GM23248 (cell line): Measurements from ENCODE around the gene PHACTR2. TPM values are rescaled to one million over a fixed set of nuclear protein-coding genes. Genes with fewer than 3 reads are reported as not detected.
"Not testable (repeated sequence)": the region's sequence is repeated elsewhere in the genome, so short reads cannot be mapped to it uniquely, and the experiment has no call there.

ENCODE experiments used
- DNase-seq: peaks from one replicate; pipeline ENCODE4 v3.0.0-alpha.2; 2015
- H2AFZ ChIP-seq: fragments of 200-600 bp; sonication (generic); 2 replicates; pipeline ENCODE4 v1.6.1; 2016; ENCODE audit warnings: antibody characterized with exemption
- H3F3A ChIP-seq: fragments of 200-600 bp; sonication (generic); 2 replicates; pipeline ENCODE4 v1.6.1; 2016; ENCODE audit warnings: mild to moderate bottlenecking, antibody characterized with exemption, mixed run types; ENCODE audit not compliant: insufficient read depth
- H3K27ac ChIP-seq: fragments of 200-600 bp; sonication (generic); 2 replicates; pipeline ENCODE4 v1.5.1; 2016; ENCODE audit warnings: mild to moderate bottlenecking
- H3K27me3 ChIP-seq: fragments of 200-600 bp; sonication (generic); replicated peaks from 2 replicates; pipeline ENCODE4 v1.6.1; 2016; ENCODE audit warnings: mild to moderate bottlenecking; ENCODE audit not compliant: insufficient read depth
- H3K36me3 ChIP-seq: fragments of 200-600 bp; sonication (generic); 2 replicates; pipeline ENCODE4 v1.6.1; 2016; ENCODE audit warnings: low read depth, mild to moderate bottlenecking
- H3K4me1 ChIP-seq: fragments of 200-600 bp; sonication (generic); 2 replicates; pipeline ENCODE4 v1.6.1; 2016; ENCODE audit warnings: mild to moderate bottlenecking; ENCODE audit not compliant: insufficient read depth
- H3K4me2 ChIP-seq: fragments of 200-600 bp; sonication (generic); one replicate; pipeline ENCODE4 v1.6.1; 2016; ENCODE audit warnings: mild to moderate bottlenecking; ENCODE audit not compliant: unreplicated experiment
- H3K4me3 ChIP-seq: fragments of 200-600 bp; sonication (generic); 2 replicates; pipeline ENCODE4 v1.5.1; 2016; ENCODE audit warnings: mild to moderate bottlenecking
- H3K79me2 ChIP-seq: fragments of 200-600 bp; sonication (generic); 2 replicates; pipeline ENCODE4 v1.6.1; 2016; ENCODE audit warnings: mild to moderate bottlenecking; ENCODE audit not compliant: insufficient read depth
- H3K9ac ChIP-seq: fragments of 200-600 bp; sonication (generic); 2 replicates; pipeline ENCODE4 v1.6.1; 2016; ENCODE audit warnings: mild to moderate bottlenecking
- H3K9me2 ChIP-seq: fragments of 200-600 bp; sonication (generic); 2 replicates; pipeline ENCODE4 v1.6.1; 2016; ENCODE audit warnings: mixed run types, mild to moderate bottlenecking, moderate library complexity; ENCODE audit not compliant: insufficient read depth
- H3K9me3 ChIP-seq: fragments of 200-600 bp; sonication (generic); one replicate; pipeline ENCODE4 v1.6.1; 2017; ENCODE audit warnings: low read depth
- H4K20me1 ChIP-seq: fragments of 200-600 bp; sonication (generic); 2 replicates; pipeline ENCODE4 v1.6.0; 2016; ENCODE audit not compliant: insufficient read depth
- EZH2 ChIP-seq: fragments of 200-600 bp; sonication (generic); IDR thresholded peaks from 2 replicates; pipeline ENCODE4 v1.6.1; 2018; ENCODE audit warnings: antibody characterized with exemption, mild to moderate bottlenecking; ENCODE audit not compliant: insufficient read depth, poor library complexity, severe bottlenecking
- EZH2phosphoT487 ChIP-seq: fragments of 200-600 bp; sonication (generic); IDR thresholded peaks from 2 replicates; pipeline ENCODE4 v1.6.1; 2018; ENCODE audit warnings: antibody characterized with exemption, moderate library complexity, mild to moderate bottlenecking, low read depth; ENCODE audit not compliant: insufficient read depth
- WGBS, 2 experiments: methylation state at CpG; one replicate each; pipeline ENCODE4 v1.1.6; 2015 to 2017; ENCODE audit warnings: low lambda C conversion rate in 2 of 2, low coverage in 1 of 2; ENCODE audit errors: missing lambda C conversion rate in 2 of 2; 5-methylcytosine and 5-hydroxymethylcytosine counted together
- in situ Hi-C: fragments of 300-500 bp; cut with MboI; formaldehyde crosslinking; loops from 2 replicates; pipeline ENCODE4 v1.15.0; 2020
- polyA plus RNA-seq: library from polyadenylated mRNA; unstranded; fragments of >200 nt; fragmentation: Nextera tagmentation; extraction: Ambion mirVana; gene quantifications from 2 replicates; pipeline ENCODE4 v1.2.1, GENCODE V29; 2016
- total RNA-seq: library from RNA; depleted of rRNA; stranded (reverse); fragments of >200 nt; shearing (Covaris generic); gene quantifications from 2 replicates; pipeline ENCODE4 v1.2.3, GENCODE V29; 2014

Gene PHACTR2
- total and polyA plus RNA-seq, 2 experiments from 2014 or later: 39.0 to 39.4 TPM

GRCh38 chr6:143727035-143727434, 49.3 kb downstream of the PHACTR2 start:
- in situ Hi-C loops: no loop called here
- H3K9ac ChIP-seq: no peak overlapping the region
- no peak overlapping the region for H2AFZ ChIP-seq
- H3F3A ChIP-seq: no peaks in the 10 kb centered on the region; the same call in 1 of the 2 replicates
- H4K20me1 ChIP-seq: no peaks in the 10 kb centered on the region
- no peak overlapping the region for H3K27ac ChIP-seq
- 0 out of 2 replicates have a peak, but pooled peaks cover 6% of the 10 kb centered on the region for H3K36me3 ChIP-seq
- no peaks in the 10 kb centered on the region for H3K27me3 ChIP-seq
- H3K9me2 ChIP-seq: no peaks in the 10 kb centered on the region
- WGBS, 2 experiments: 94 to 95% methylated on average over 1 of the region's 1 CpG
- TF ChIP-seq EZH2: no peak
- no peak for TF ChIP-seq EZH2phosphoT487
- no peak for DNase-seq
- H3K9me3 ChIP-seq: no peaks in the 10 kb centered on the region
- H3K4me1 ChIP-seq: no peaks in the 10 kb centered on the region
- no peak overlapping the region for H3K4me2 ChIP-seq
- H3K79me2 ChIP-seq: peaks cover 11% of the 10 kb centered on the region
- H3K4me3 ChIP-seq: no peak overlapping the region

DNA sequence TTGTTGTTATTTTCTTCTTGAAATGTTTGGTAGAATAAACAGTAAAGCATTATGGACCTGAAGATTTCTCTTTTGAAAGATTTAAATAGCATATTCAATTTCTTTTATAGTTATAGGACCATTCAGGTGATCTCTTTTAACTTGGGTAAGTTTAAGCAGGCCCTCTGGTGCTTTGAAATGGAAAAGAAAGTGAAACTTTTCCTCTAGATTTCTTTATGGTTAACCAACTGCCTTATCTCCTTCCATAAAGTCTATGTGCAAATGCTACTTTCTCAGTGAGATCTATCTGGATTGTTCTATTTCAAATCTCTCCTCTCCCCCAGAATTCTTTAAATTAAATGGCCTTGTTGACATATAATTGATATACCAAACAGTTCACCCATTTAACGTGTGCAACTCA, 54.0 kb downstream of the PHACTR2 start:
- no peaks in the 10 kb centered on the region for H3K27me3 ChIP-seq
- no peaks in the 10 kb centered on the region; the same call in 1 of the 2 replicates for H3F3A ChIP-seq
- WGBS, 2 experiments: 62 to 85% methylated on average over 1 of the region's 1 CpG
- H3K4me1 ChIP-seq: no peaks in the 10 kb centered on the region
- DNase-seq: no peak
- H3K36me3 ChIP-seq: no peaks in the 10 kb centered on the region
- in situ Hi-C loops: no loop called here
- no peaks in the 10 kb centered on the region for H3K9me2 ChIP-seq
- H3K4me3 ChIP-seq: no peak overlapping the region
- no peaks in the 10 kb centered on the region for H4K20me1 ChIP-seq
- H2AFZ ChIP-seq: no peak overlapping the region
- H3K9ac ChIP-seq: no peak overlapping the region
- TF ChIP-seq EZH2phosphoT487: no peak
- TF ChIP-seq EZH2: no peak
- H3K4me2 ChIP-seq: no peak overlapping the region
- H3K9me3 ChIP-seq: no peaks in the 10 kb centered on the region
- peaks cover 28% of the 10 kb centered on the region; the same call in 1 of the 2 replicates for H3K79me2 ChIP-seq
- H3K27ac ChIP-seq: no peak overlapping the region

DNA sequence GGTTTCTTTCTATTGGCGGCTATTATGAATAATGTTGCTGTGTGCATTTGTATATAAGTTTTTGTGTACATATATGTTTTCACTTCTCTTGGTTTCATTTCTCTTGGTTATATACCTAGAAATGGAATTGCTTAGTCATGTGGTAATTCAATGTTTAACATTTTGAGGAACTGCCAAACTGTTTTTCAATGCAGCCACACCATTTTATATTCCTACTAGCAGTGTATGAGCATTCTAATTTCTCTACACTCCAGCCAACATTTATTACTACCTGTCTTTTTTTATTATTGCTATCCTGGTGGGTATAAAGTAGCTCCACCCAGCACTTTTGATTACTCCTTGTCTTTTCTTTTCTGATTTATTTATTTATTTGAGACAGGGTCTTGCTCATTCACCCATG, 54.8 kb downstream of the PHACTR2 start:
- no peaks in the 10 kb centered on the region for H3K27me3 ChIP-seq
- H3K4me2 ChIP-seq: no peak overlapping the region
- 100% methylated on average over 1 of the region's 1 CpG for WGBS, 2 experiments
- no peaks in the 10 kb centered on the region for H3K9me3 ChIP-seq
- no peak overlapping the region for H3K4me3 ChIP-seq
- H2AFZ ChIP-seq: no peak overlapping the region
- no peaks in the 10 kb centered on the region for H3K4me1 ChIP-seq
- peaks cover 28% of the 10 kb centered on the region; the same call in 1 of the 2 replicates for H3K79me2 ChIP-seq
- H4K20me1 ChIP-seq: no peaks in the 10 kb centered on the region
- H3F3A ChIP-seq: no peaks in the 10 kb centered on the region
- in situ Hi-C loops: no loop called here
- no peaks in the 10 kb centered on the region for H3K9me2 ChIP-seq
- no peak overlapping the region for H3K9ac ChIP-seq
- H3K36me3 ChIP-seq: no peaks in the 10 kb centered on the region
- no peak for DNase-seq
- H3K27ac ChIP-seq: no peak overlapping the region
- TF ChIP-seq EZH2phosphoT487: no peak
- TF ChIP-seq EZH2: no peak

DNA sequence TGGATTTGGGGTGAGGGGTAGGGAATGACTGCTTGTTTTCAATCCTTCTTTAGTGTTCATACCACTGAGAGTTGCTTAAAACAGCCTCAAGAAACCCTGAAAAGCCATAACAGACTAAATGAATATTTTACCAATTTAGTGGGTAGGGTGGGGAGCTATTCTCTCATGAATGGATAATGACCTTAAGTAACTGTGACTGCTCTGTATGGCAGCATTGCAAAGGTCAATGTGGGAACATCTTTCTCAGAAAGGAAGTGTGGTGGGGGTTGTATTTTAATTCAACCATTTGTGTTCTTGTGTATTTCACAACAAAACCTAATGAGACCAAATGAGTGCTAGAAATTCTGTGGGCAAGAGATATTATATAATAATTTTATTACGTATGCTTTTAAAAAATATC, 55.7 kb downstream of the PHACTR2 start:
- Histone ChIP-seq H3K4me1 (no peaks in the 10 kb centered on the region), H3F3A (no peaks in the 10 kb centered on the region), H2AFZ (no peak overlapping the region), H3K27ac (no peak overlapping the region), H3K36me3 (no peaks in the 10 kb centered on the region), H3K27me3 (no peaks in the 10 kb centered on the region), H3K9me2 (no peaks in the 10 kb centered on the region), H3K4me2 (no peak overlapping the region), H3K79me2 (peaks cover 28% of the 10 kb centered on the region; the same call in 1 of the 2 replicates), H3K4me3 (no peak overlapping the region), H4K20me1 (no peaks in the 10 kb centered on the region), H3K9ac (no peak overlapping the region), H3K9me3 (no peaks in the 10 kb centered on the region)
- no peak for DNase-seq
- 93 to 100% methylated on average over 1 of the region's 1 CpG for WGBS, 2 experiments
- TF ChIP-seq EZH2phosphoT487: no peak
- no peak for TF ChIP-seq EZH2
- in situ Hi-C loops: no loop called here

DNA sequence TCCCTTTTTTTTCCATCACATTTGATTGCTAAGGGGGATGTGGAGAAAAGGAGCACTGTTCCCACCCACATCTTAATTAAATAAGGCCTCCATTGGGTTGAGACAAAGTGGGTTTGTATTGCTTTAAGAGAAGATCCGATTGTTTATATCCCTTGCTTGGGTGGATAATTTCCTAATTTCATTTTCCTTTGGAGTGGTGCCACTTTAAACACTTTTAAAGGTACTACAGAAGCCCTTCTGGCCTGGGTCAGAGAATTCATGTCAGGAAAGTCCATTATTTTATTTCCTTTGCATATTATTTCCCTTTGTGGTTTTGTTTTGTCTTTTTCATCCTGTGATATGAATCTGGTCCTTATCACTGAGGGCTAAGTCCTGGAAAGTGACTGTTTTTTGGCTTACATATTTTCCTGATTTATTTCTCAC, 56.9 kb downstream of the PHACTR2 start:
- Histone ChIP-seq H3K4me2 (no peak overlapping the region), H2AFZ (no peak overlapping the region), H3K27ac (no peak overlapping the region), H3K79me2 (peaks cover 28% of the 10 kb centered on the region; the same call in 1 of the 2 replicates), H3K4me3 (no peak overlapping the region), H3K4me1 (no peaks in the 10 kb centered on the region), H3K9me3 (no peaks in the 10 kb centered on the region), H4K20me1 (no peaks in the 10 kb centered on the region), H3F3A (no peaks in the 10 kb centered on the region), H3K9ac (no peak overlapping the region), H3K9me2 (no peaks in the 10 kb centered on the region), H3K36me3 (no peaks in the 10 kb centered on the region), H3K27me3 (no peaks in the 10 kb centered on the region)
- WGBS, 2 experiments: 0 to 23% methylated on average over 1 of the region's 1 CpG
- in situ Hi-C loops: no loop called here
- TF ChIP-seq EZH2 (no peak), EZH2phosphoT487 (no peak)
- no peak for DNase-seq

DNA sequence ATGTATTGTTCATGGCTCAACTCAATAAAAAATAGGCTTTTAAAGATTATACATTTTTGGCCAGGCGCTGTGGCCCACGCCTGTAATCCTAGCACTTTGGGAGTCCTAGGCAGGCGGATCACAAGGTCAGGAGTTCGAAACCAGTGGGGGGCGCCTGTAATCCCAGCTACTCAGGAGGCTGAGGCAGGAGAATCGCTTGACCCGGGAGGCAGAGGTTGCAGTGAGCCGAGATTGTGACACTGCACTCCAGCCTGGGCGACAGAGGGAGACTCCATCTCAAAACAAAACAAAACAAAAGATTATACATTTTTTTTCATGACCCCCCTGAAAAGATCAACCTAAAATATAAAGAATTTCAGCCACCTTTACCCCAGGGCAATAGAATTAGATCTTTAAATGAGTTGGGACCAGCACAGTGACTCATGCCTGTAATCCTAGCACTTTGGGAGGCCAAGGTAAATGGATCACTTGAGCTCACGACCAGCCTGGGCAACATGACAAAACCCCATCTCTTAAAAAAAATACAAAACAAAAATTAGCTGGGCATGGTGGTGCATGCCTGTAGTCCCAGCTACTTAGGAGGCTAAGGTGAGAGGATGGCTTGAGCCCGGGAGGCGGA, 60.4 kb downstream of the PHACTR2 start:
- H3K9me3 ChIP-seq, H3K9ac ChIP-seq, H3K4me3 ChIP-seq, H3K4me1 ChIP-seq, H3F3A ChIP-seq, H4K20me1 ChIP-seq, H3K36me3 ChIP-seq, H3K27me3 ChIP-seq, H3K4me2 ChIP-seq, H3K27ac ChIP-seq, DNase-seq, H2AFZ ChIP-seq, H3K9me2 ChIP-seq, in situ Hi-C loops: not testable (repeated sequence)
- WGBS, 2 experiments: 95% methylated on average over 12 of the region's 12 CpGs
- H3K79me2 ChIP-seq: peaks cover 23% of the 10 kb centered on the region
